ENCODE results near the gene TEX2.
"Not testable (repeated sequence)": the region's sequence is repeated elsewhere in the genome, so short reads cannot be mapped to it uniquely, and the experiment has no call there.

Gene TEX2

GRCh38 chr17:64238449-64238848 is 24.6 kb downstream of the TEX2 start:
- not testable (repeated sequence) for DNase-seq

GRCh38 chr17:64236827-64237403 is 26.1 kb downstream of the TEX2 start:
- no peak for DNase-seq

- no peak for DNase-seq
These were observed 28.1 kb downstream of the TEX2 start for GRCh38 chr17:64234961-64235360.

- no peak for DNase-seq
These were observed 30.4 kb downstream of the TEX2 start for GRCh38 chr17:64232466-64233262.

GRCh38 chr17:64231567-64232141 is 31.4 kb downstream of the TEX2 start:
- no peak for DNase-seq

- no peak for DNase-seq
These were observed 32.2 kb downstream of the TEX2 start for GRCh38 chr17:64230791-64231408.

GRCh38 chr17:64229815-64230728 is 33.0 kb downstream of the TEX2 start:
- no peak for DNase-seq

- no peak for DNase-seq
These were observed 36.9 kb downstream of the TEX2 start for GRCh38 chr17:64226132-64226531.

GRCh38 chr17:64225410-64225809 is 37.6 kb downstream of the TEX2 start:
- DNase-seq = no peak

- no peak for DNase-seq
These were observed 39.0 kb downstream of the TEX2 start for GRCh38 chr17:64223931-64224629.

- no peak for DNase-seq
These were observed 39.8 kb downstream of the TEX2 start for GRCh38 chr17:64223283-64223682.

GRCh38 chr17:64221679-64222078 is 41.4 kb downstream of the TEX2 start:
- no peak for DNase-seq

GRCh38 chr17:64220604-64221003 is 42.5 kb downstream of the TEX2 start:
- DNase-seq = not testable (repeated sequence)

GRCh38 chr17:64219571-64219970 is 43.5 kb downstream of the TEX2 start:
- no peak for DNase-seq

GRCh38 chr17:64218066-64218465 is 45.0 kb downstream of the TEX2 start:
- DNase-seq = no peak

- DNase-seq = no peak
These were observed 45.8 kb downstream of the TEX2 start for GRCh38 chr17:64217249-64217691.

- no peak for DNase-seq
These were observed 46.5 kb downstream of the TEX2 start for GRCh38 chr17:64216338-64217248.

GRCh38 chr17:64216000-64216337 is 47.1 kb downstream of the TEX2 start:
- no peak for DNase-seq

GRCh38 chr17:64214950-64215349 is 48.1 kb downstream of the TEX2 start:
- DNase-seq = no peak

- no peak for DNase-seq
These were observed 48.9 kb downstream of the TEX2 start for GRCh38 chr17:64213995-64214811.

Data from DMS153 (cell line).